ENCODE data around the gene ST3GAL6.

The ST3GAL6 gene

DNA sequence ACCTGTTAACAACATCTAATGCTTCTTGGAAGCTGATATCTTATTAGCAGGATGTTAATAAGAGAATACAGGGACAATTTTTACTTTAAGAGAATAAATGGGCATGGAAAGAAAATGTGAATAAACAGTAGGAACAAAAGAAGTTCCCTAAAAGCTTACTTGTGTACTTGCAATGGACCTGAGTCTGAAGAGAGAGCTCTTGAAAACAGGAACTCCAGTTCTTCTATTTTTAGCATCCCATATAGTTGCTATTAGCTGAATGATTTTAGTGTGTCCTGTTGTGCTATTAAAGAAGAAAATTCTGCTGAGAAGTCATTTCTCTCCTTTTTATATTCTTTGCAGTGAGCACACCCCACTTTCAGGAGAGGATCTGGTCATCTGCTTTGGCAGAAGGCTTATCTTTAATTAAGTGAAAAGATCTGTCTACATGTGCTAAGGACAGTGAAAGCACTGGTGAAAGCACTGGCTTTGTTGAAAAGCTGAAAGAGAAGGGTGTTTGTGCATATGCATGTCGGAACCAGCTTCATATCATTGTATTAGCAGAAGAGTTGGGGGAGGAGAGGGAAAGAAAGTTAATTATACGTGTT, 1.4 kb upstream of the ST3GAL6 start:
- H3K4me3 ChIP-seq (ENCODE audit: low read depth, low read length): no peak overlapping the region

DNA sequence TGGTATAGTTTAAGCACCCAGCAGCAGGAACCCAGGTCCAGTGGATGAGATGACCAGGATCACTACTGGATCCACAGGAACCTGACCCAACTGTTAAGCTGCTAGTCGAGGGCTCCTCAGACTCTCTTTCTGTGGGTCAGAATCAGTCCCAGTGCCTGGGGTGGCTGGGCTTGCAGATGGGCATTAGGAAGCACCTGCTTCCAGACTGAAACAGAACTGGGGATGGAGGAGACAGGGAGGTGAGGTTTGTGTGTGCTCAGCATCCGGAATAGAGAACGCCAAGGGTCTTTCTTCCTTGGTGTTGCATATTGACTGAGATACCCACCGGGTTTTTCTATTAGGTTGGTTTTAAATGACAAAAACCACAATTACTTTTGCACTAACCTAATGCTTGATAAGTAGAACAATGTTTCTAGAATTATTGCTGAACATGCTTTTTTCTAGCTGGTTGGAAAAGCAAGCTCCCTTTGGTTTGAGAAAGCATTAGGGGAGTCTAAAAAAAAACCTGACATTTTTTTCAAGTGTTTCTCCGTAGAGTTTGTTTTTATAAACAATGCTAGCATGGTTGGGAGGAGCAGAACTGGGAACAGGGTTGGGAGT, 779 bp downstream of the ST3GAL6 start:
- peak overlapping the region; percentile 24 for H3K4me3 ChIP-seq (ENCODE audit: low read depth, low read length)
- TF ChIP-seq, protein P1, sequence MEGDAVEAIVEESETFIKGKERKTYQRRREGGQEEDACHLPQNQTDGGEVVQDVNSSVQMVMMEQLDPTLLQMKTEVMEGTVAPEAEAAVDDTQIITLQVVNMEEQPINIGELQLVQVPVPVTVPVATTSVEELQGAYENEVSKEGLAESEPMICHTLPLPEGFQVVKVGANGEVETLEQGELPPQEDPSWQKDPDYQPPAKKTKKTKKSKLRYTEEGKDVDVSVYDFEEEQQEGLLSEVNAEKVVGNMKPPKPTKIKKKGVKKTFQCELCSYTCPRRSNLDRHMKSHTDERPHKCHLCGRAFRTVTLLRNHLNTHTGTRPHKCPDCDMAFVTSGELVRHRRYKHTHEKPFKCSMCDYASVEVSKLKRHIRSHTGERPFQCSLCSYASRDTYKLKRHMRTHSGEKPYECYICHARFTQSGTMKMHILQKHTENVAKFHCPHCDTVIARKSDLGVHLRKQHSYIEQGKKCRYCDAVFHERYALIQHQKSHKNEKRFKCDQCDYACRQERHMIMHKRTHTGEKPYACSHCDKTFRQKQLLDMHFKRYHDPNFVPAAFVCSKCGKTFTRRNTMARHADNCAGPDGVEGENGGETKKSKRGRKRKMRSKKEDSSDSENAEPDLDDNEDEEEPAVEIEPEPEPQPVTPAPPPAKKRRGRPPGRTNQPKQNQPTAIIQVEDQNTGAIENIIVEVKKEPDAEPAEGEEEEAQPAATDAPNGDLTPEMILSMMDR (IDR thresholded peaks at IDR 0.05; ENCODE audit: borderline replicate concordance, insufficient read depth, low read depth, low read length): no peak

More for the DNA sequence above, 1.4 kb upstream of the ST3GAL6 start:
- TF ChIP-seq, protein P1 (IDR thresholded peaks at IDR 0.05; ENCODE audit: borderline replicate concordance, insufficient read depth, low read depth, low read length): no peak

DNA sequence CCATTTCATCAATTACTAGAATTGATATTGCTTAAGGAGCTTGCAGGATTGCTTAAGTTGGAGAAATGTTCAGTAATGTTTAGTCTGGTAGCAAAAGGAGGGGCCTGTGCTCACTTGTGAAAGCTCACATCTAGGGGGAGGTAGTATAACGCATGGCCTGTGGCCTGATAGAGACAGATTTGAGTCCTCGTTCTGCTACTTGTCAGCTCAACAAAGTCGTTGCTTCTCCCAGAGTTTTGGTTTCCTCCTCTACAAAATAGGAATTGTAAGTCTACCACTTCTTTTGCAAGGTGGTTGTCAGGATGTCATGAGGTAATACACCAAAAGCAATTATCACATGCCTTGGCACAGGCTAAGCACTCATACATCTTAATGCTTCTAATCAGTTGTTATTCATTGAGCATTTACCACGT, 1.3 kb downstream of the ST3GAL6 start:
- TF ChIP-seq, protein P1 (IDR thresholded peaks at IDR 0.05; ENCODE audit: borderline replicate concordance, insufficient read depth, low read depth, low read length): no peak
- no peak overlapping the region for H3K4me3 ChIP-seq (ENCODE audit: low read depth, low read length)

DNA sequence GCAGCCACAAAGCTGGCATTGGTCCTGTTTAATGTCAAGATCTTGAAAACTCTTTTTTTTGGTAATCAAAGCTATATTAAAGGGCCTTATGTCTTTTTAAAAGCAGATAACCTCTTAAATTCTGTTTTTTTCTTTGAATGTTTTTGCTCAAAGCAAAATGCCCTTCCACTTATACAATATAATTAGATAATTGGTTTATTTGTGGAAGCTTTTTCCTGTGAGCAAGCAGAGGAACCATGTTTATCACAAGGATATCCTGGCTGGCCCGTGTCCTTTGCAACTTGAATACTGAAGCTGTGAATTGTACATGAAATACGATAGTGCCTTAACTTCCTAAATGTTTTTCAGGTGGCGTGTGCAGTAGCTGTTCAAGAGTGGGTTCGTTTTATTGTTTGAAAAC, 2.6 kb downstream of the ST3GAL6 start:
- TF ChIP-seq, protein P1 (IDR thresholded peaks at IDR 0.05; ENCODE audit: borderline replicate concordance, insufficient read depth, low read depth, low read length): no peak
- no peak overlapping the region for H3K4me3 ChIP-seq (ENCODE audit: low read depth, low read length)

DNA sequence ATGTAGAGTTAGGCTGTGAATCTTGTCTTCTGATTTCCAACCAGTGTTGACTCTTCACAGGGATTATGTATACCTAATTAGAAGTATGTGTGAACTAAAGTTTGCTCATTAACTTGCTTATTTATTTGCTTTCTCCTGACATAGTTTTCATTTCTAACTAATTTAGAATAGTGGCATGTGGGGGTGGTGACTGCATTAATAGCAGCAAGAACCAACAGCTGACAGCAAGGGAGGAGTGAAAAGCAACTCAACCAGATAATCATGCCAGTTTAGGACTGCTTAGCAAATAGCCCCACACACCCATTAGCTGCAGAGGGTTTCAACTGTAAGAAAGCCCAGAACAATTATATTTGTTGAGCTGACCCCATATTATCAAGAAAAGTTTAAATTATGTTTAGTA, 3.8 kb downstream of the ST3GAL6 start:
- no peak overlapping the region for H3K4me3 ChIP-seq (ENCODE audit: low read depth, low read length)
- TF ChIP-seq, protein P1 (IDR thresholded peaks at IDR 0.05; ENCODE audit: borderline replicate concordance, insufficient read depth, low read depth, low read length): no peak

DNA sequence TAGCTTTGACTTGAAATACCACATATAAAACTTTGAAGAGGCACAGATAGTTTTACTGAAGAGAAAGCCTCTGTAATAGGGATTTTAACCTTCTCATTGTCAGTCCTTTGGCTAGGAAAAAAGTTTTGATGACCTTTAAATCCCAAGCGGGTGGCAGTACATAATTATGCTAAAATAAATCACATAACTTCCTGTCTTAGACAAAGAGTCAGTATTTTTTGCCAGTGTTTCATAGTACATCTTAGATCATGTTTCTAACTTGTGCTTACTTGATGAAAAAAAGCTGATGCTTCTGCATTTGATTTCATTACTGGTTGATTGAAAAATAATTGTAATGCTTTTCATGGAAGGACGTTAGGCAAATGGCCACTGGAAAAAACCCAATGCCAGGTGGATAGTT, 5.8 kb downstream of the ST3GAL6 start:
- TF ChIP-seq, protein P1 (IDR thresholded peaks at IDR 0.05; ENCODE audit: borderline replicate concordance, insufficient read depth, low read depth, low read length): no peak
- no peak overlapping the region for H3K4me3 ChIP-seq (ENCODE audit: low read depth, low read length)

DNA sequence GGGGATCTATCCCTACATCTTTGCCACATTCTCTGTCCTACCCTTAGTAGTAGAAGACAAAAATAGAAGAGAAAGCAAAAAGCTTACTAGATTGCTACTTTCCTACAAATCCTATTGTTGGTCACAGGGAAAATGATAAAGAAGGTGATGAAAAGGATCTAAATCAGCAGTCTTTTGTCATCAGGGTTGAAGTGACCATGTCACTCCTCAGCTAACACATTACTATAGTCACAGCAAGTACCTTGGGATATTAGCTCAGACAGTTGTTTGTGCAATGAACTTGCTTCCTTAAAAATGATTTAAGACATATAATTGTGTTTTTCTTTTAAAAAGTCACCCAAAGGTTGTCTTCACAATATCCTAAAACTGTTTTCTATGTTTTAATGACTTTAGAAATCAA, 6.3 kb downstream of the ST3GAL6 start:
- TF ChIP-seq, protein P1 (IDR thresholded peaks at IDR 0.05; ENCODE audit: borderline replicate concordance, insufficient read depth, low read depth, low read length): no peak
- no peak overlapping the region for H3K4me3 ChIP-seq (ENCODE audit: low read depth, low read length)

Measured in GM12875 (cell line).